A204.1 (cell line): Measurements from ENCODE around the gene SCYGR8.
"Not testable (repeated sequence)": the region's sequence is repeated elsewhere in the genome, so short reads cannot be mapped to it uniquely, and the experiment has no call there.

Experiments used
- FAIRE-seq: peaks from 2 replicates; lab custom pipeline; 2012; peaks lifted over from hg19 to GRCh38; lab: Jason Lieb, UNC

The SCYGR8 gene, protein sequence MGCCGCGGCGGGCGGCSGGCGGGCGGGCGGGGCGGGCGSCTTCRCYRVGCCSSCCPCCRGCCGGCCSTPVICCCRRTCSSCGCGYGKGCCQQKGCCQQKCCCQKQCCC

DNA sequence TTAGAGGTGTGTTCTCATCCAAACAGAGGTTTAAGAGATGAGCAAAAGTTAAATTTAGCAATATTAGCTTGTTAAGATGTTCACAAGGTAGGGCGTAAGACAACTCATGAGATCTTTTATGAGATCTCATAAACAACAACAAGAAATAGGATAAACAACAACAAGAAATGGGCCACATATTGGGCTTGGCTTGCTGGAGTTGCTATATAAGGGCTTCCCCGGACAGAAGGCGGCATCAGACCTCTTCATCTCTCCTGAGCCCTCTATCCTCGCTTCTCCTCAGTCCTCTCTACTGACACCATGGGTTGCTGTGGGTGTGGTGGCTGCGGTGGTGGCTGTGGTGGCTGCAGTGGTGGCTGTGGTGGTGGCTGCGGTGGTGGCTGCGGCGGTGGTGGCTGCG is at the start of gene SCYGR8:
TSS of gene SCYGR8 (plus strand) at position 301 of the 400 bp plus-strand sequence. CDS start at position 301, 0 bp downstream.
- FAIRE-seq: no peak

DNA sequence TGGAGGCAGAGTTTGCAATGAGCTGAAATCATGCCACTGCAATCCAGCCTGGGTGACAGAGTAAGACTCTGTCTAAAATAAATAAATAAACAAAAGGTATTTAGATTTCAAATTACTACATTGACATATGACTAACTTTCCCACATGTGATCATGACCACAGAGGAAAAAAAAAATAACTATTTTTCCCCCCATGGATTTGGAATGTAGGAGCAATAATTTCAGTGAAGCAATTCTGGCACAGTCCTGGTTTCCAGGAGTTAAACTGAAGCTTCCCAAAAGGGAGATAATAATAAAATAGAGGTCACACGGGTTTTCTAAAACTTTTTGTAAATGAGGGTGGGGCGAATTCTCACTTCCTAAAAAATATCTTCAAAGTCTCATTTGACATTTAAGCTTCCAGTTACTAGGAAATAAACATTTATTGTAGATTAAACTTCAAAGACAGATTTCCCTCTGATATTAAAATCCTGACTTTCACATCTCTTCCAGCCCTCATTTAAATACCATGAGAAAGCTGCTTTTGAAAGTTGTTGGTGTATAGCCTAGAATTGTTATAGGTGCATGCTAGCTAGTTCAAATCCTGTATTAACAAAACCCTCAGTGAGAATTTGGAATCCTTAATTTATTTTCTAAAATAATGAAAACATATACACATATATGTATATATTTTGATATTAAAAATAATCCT is 48.6 kb upstream of the SCYGR8 start:
- no peak for FAIRE-seq

DNA sequence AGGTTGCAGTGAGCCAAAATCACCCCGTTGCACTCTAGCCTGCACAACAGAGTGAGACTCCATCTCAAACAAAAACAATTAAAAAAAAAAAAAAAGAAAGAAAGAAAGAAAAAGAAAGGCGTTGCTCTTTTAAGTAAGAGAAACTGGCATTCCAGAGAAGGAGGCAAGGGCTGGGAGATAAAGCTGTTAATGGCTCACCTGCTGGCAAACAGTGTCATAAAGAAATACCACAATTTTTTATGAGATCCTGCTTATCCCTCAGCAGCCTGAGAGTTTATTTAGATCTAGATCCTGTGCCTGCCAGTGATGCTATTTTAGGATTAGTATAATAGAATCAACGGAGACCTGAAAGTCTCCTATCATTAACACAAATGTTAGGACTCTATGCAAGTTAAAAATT is 44.1 kb upstream of the SCYGR8 start:
- FAIRE-seq: no peak

DNA sequence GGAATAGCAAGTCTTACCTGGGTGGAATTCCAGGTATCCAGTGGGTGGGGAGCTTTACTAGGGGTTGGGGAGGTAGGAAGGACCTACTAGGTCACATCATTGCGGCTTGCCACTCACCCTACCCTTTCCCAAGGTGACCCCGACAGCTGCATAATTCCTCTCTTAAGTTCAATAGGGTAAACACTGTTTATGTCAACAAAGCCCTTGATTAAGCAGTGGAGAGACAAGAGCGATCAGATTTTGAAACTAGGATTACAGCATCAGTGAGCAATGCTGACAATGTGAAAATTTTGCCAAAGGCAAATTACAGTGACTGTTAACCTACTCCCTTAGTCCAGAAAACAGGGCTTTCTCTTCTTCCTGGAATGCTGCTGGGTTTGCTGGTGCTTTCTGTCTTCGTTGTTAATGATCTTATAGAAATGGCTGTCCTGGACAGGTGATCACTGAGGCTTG is 42.4 kb upstream of the SCYGR8 start:
- FAIRE-seq: no peak

DNA sequence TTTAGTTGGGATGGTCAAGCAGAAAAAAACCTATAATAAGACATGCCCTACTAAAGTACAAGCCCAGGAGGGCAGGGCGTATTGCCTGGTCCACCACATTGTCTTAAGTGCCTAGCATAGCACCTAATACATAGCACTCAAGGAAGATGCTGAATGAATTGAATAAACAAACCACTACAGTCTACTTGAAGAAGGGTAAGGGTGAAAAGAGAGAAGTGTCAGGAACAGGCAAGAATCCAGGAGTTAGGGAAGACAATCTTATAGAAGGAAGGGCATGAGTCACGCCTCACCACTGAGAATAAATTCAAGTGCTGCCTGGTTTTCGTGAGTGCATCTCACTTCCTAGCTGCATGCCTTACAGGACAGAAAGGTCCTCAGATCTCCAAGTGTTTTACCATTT is 41.7 kb upstream of the SCYGR8 start:
- no peak for FAIRE-seq

DNA sequence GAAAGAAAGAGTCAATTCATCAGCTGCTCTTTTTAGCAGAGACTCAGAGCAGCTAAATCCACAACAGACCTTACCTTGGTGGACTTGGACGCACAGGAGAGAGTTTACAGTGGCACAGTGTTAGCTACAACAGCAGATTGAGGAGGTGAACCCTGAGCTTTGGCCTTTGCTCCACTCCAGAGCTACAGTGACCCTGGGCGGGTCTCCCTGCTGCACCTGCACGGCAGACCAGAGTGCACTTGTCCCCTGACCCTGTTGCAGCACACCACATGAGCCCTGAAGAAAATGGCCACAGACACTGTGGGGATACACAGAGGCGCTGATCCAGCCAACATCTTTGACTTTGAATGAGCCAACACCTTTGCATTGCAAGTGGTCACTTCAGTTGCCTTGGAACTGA is 38.8 kb upstream of the SCYGR8 start:
- FAIRE-seq: no peak

DNA sequence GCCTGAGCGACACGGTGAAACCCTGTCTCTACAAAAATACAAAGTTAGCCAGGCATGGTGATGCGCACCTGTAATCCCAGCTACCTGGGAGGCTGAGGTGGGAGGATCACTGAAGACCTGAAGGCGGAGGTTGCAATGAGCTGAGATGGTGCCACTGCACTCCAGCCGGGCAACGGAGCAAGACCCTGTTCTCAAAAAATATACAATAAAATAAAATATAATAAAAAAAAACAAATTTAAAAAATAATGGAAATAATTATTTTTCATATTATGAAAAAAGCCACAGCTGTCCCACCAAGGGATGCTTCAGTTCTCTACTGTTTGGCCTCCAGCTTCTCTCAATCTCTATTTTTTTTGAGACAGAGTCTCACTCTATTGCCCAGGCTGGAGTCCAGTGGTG is 38.3 kb upstream of the SCYGR8 start:
- no peak for FAIRE-seq

DNA sequence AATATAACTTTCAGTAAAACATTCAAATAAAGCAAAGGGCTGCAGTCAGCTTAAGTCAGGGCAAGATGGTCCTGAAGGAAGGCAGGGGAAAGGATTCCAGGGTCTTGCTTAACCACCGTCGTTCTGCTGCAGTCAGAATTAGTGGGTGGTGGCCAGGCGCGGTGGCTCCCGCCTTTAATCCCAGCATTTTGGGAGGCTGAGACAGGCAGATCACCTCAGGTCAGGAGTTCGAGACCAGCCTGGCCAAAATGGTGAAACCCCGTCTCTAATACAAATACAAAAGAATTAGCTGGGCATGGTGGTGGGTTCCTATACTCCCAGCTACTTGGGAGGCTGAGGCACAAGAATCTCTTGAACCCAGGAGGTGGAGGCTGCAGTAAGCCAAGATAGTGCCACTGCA is 34.7 kb upstream of the SCYGR8 start:
- no peak for FAIRE-seq

DNA sequence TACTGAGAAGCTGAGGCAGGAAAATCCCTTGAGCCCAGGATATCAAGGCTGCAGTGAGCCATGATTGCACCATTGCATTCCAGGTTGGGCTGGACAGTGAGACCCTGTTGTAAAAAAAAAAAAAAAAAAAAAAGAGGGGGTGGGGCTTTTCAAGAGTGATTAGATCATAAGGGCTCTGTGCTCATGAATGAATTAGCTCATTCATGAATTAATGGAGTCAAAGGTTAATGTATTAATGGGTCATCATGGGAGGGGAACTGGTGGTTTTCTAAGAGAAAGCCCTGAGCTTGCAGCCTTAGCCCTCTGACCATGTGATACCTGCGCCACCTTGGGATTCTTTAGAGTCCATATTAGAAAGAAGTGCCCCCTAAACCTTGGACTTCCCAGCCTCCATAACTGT is 32.4 kb upstream of the SCYGR8 start:
- FAIRE-seq: no peak

DNA sequence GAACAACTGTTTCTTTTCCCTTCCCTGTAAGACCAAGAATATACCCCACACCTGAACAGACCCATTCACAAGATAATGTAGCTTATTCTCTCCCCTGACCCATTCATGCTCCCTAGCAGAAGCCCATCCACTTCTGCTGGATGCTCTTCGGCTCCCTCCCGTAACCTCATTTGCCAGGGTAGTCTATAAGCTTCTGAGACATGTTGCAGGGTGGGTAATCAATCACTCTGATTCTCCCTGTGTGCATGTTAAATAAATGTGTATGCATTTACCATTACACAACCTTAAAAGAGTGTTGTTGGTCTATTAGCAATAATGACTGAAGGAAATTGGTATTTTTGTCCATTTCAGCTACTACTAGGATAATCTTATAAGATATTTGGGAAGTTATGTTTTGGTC is 29.2 kb upstream of the SCYGR8 start:
- FAIRE-seq: no peak

DNA sequence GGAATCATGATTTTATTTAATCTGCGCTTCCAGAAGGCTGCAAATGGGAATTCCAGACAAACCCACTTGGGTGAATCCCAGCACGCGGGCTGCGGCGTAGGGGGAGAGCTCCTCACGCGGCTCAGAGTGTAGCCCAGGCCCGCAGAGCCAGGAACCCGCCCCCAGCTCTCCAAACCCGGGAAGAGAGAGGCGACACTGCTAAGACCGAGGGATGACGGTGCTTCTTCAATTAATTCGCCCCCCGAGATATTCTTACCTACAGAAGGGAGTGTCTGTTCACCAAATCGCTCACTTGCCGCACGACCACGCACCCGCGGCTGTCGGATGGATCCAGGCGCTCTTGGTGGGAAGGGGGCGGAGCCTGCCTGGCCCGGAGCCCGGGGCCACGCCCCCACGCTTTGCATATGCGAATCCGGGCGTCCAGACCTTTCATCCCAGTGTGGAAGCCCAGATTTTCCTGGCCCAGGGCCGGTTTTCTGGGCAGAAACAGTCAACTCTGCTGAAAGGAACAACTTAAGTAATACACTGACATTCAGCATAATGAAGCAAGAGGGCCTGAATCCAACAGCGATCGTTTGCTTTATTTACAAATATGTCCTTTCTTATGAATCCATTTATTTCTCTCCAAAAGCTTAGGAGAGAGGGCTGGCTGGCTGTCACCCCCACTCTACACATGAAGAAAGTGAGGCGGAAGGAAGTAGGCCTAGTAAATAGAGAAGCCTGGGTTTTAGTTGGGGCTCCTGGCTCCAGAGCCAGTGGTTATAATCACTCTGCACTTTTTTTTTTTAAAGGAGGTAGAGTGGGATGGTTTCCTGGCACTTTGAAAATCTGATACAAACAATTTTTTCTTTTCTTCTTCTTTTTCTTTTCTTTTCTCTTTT is 27.8 kb upstream of the SCYGR8 start, which contains the start of gene SLC19A3:
TSS of gene SLC19A3 (minus strand) at position 342 of the 881 bp plus-strand sequence. CDS start 15,710 bp downstream, outside the sequence.
- no peak for FAIRE-seq

DNA sequence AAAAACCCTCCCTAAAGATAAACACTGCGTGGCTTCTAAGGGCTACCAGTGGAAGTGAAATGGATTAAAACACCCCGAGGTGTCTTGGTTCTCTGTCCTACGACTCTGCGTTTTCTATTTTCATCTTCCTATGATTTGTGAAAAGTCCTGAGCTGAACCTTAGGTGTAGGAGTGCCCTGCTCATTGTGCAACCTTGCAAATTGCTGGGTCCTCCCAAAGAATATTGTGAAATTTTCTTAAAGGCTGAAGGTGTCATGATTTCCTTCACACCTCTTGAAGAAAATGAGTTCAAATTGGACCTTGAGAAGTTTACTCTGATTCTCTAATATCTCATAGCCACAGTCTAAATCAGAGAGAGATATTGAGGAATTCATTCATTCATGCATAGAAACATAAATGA is 26.1 kb upstream of the SCYGR8 start:
- FAIRE-seq: no peak

DNA sequence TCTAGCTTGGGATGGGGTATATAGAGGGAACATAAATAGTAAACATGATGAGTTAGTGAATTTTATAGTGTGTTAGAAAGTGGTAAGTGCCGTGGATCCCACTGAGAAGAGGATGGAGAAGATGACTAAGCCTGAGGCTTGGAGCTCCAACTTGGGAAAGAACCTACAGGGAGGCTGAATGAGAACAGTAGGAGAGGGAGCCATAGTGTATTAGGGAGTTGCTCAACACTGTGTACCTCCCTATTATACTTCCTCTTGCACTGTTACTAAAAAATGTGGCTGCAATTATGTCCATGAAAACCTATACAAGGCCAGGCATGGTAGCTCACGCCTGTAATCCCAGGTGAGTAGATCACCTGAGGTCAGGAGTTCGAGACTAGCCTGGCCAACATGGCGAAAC is 25.0 kb upstream of the SCYGR8 start:
- FAIRE-seq: no peak

DNA sequence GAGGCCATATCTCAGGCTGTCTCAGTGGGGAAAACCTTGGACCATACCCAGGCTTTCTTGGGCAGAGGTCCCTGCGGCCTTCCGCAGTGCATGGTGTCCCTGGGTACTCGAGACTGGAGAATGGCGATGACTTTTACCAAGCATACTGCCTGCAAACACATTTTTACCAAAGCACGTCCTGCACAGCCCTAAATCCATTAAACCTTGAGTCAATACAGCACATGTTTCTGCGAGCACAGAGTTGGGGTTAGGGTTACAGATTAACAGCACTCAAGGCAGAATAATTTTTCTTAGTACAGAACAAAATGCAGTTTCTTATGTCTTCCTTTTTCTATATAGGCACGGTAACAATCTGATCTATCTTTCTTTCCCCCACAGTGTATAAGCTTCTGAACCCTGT is 22.9 kb upstream of the SCYGR8 start:
- FAIRE-seq: not testable (repeated sequence)

DNA sequence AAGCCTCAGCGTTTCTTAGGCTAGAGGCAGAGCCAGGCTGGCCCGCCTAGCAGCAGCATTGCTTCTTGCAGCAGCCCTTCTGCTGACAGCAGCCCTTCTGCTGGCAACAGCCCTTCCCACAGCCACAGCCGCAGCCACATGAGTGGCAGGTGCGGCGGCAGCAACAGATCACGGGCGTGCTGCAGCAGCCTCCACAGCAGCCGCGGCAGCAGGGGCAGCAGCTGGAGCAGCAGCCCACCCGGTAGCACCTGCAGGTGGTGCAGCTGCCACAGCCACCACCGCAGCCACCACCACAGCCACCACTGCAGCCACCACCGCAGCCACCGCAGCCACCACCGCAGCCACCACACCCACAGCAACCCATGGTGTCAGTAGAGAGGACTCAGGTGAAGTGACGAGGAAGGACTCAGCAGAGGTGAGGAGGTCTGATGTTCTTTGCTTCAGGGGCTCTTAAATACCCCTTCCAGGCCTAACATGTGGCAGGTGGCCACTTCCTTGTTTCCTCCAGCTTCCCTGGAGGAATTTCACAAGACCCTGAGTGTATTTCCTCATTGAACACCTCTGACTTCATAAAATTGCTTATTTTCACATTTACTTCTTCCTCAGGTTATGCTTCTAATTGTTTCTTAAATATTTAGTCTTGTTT is 21.2 kb upstream of the SCYGR8 start, which contains the start of gene SCYGR6:
TSS of gene SCYGR6 (minus strand) at position 364 of the 646 bp plus-strand sequence. CDS start at position 364, 0 bp downstream.
- FAIRE-seq: no peak

DNA sequence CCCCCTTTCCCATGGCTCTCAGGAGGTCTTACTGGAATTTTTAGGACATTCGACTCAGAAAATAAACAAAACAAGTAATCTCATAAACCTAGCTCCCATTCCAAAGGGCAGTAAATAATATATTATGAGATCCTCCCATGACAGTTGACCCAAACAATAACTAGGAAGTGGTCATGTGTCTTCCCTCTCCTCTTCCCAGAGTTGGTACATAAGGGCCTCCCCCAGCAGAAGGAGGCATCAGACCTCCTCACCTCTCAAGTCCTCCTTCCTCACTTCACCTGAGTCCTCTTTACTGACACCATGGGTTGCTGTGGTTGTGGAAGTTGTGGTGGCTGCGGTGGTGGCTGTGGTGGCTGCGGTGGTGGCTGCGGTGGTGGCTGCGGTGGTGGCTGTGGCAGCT is 17.7 kb upstream of the SCYGR8 start, which contains the start of gene SCYGR7:
TSS of gene SCYGR7 (plus strand) at position 301 of the 400 bp plus-strand sequence. CDS start at position 301, 0 bp downstream.
- FAIRE-seq: no peak

DNA sequence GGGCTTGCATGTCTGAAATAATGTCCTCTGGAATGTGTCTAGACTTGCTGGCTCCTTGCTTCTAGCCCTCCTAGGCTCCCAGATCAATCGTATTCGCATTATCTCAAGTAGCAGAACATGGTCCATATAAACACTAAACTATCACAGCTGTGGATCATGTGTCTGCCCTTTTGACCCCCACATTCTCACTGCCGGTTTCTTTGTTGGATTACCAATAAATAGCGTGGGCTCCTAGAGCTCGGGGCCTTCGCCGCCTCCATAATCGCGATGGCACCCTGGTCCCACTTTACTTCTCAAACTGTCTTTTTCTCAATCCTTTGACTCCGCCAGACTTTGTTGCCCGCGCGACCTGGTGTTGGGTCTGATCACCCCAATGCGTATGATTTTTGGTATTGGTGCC is 6.3 kb upstream of the SCYGR8 start:
- no peak for FAIRE-seq

DNA sequence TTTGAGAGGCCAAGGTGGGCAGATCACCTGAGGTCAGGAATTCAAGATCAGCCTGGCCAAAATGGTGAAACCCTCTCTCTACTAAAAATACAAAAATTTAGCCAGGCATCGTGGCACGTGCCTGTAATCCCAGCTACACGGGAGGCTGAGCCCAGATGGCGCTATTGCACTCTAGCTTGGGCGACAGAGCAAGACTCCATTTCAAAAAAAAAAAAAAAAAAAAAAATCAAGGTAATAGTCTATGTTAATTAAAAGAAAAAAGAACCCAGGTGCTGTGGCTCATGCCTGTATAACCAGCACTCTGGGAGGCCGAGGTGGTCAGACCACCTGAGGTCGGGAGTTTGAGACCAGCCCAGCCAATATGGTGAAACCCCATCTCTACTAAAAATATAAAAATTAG is 5.0 kb upstream of the SCYGR8 start:
- not testable (repeated sequence) for FAIRE-seq

DNA sequence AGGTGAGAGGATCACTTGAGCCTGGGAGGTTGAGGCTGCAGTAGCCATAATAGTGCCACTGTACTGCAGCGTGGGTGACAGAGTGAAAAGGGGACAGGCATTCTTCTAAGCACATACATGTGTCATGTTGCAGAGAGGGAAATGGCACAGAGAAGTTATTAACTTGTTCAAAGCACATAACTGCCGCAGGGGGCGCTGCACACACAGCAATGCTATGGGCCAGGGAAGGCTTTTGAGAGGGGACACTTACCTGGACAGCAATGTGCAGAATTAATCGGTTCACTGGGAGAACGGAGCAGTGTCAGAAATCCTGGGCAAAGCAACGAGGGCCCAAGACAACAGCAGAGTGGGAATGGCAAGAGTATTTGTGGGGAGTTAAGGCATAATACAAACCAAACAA is 2.4 kb downstream of the SCYGR8 start:
- FAIRE-seq: no peak

DNA sequence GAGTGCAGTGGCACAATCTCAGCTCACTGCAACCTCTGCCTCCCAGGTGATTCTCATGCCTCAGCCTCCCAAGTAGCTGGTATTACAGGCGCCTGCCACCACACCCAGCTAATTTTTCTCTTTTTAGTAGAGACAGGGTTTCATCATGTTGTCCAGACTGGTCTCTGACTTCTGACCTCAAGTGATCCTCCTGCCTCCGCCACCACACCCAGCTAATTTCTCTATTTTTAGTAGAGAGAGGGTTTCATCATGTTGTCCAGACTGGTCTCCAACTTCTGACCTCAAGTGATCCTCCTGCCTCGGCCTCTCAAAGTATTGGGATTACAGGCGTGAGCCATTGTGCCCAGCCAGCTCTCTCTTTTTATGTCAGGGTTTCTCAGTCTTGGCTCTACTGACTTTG is 10.6 kb downstream of the SCYGR8 start:
- not testable (repeated sequence) for FAIRE-seq

DNA sequence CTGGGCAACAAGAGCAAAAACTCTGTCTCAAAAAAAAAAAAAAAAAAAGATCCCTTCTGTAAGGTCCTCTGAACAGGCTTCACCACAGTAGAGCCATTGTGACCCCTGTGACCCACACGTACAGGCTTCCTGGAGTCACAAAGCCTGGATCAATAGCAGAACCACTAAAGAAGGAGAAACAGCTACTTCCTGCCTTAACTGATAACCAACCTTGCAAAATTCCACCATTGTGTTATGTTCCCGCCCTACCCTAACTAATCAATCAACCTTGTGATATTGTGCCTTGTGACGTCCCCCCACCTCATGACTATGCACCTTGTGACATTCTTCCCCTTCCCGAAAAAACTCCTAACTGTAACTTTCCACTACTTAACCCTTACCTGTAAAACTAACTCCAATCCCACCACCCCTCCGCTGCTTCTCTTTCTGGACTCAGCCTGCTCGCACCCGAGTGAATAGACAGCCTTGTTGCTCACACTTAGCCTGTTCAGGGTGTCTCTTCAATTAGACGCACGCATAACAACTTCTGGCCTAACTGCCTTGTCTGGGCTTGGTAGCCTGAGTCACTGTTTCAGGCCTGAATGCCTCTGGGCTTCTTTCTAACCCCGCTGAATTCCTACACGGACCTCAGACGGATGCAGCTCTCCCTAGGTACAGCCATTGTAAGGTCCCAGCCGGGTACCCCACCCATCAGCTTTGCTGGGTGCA is 13.9 kb downstream of the SCYGR8 start:
- FAIRE-seq: no peak
